Activated CD4-positive, alpha-beta T cell treated with anti-CD3 and anti-CD28 coated beads for 24 hours (primary cell): Measurements from ENCODE around the gene UGP2.
"Not testable (repeated sequence)": the region's sequence is repeated elsewhere in the genome, so short reads cannot be mapped to it uniquely, and the experiment has no call there.

Experiments
- DNase-seq, 2 donors: peaks; one replicate each; pipeline ENCODE4 v3.0.0-alpha.2; 2020; ENCODE audit warnings: low read depth in 2 of 2

UGP2 gene

DNA sequence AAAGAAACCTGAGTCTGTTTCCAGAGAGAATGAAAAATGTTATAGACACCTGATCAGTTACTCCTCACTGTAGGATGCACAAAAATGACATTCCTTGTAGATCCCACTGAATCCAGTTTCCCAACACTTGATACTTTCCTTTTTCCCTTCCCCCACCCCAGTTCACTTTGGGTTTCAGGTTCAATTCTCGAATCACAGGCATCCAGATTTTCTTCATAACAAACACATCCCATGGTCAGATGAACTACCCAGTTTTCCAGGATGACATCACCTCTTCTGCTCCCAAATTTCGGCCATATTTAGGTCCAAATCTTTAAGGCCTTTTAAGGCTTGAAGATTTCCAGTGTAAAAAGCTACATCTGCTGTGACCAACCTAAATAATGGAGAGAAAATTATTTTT is 51.5 kb downstream of the UGP2 start:
- DNase-seq, result no peak

DNA sequence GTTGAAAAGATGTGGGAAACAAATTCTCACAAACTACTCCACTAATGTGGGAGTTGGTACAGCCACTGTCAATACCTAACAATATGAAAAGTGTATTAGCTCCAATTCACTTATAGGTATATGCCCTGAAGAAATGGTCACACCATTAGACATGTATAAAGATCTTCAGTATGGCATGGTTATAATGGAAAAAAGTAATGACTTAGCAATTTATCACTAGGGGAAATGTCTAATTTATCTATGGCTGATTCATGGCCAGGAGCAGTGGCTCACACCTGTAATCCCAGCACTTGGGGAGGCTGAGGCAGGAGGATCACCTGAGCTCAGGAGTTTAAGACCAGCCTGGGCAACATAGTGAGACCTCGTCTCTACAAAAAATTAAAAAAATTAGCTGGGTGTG is 52.5 kb downstream of the UGP2 start:
- no peak for DNase-seq

GRCh38 chr2:63898839-63899238 is 57.1 kb downstream of the UGP2 start:
- DNase-seq, result no peak

DNA sequence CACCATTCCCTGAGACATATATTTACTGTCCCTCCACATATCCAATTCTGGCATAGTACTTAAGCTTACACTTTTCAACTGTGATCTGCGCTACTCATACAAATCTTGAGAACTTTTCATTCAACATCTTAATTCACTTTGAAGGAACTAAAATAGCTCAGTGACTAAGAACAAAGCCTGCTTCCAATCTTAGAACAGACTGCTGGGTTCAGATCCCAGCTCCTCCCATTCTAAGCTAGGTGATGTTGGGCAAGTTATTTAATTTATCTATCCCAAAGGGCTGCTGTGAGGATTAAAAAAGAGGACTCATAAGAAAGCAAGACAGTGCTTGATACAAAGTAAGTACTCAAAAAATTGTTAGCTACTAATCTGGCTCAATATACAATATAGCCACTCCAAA is 57.9 kb downstream of the UGP2 start:
- no peak for DNase-seq

DNA sequence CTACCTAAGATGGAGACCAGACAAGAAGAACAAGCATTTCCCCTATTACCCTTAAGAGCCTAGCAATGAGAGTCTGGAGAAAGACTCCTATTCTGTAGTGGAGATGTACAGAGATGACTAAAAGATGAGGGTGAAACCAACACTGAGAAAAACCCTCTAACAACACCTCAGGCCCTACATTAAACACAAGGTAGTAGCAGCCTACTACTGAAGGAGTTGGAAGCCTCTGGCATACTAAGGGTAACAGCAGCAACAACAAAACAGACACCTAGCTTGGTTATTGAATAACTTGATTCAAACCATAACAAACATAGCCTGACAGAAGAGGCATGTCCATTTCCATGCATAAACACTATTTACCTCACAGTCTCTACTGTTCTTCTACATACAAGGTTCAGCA is 60.5 kb downstream of the UGP2 start:
- DNase-seq, result no peak

DNA sequence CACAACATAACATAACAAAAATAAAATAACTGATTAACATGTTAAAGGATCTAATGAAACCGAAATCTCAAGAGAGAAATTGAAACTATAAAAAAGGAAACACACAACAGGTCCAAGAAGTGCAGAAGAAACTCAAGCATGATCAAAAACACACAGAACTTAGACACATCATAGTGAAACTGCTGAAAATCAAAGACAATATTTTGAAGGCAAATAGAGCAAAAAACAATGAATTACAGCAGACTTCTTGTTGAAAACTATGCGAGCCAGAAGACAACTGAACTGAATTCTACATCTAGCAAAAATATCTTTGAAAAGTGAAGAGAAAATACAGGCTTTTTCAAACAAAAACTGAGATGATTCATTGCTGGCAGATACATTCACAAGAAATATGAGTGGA is 61.3 kb downstream of the UGP2 start:
- DNase-seq, result no peak

GRCh38 chr2:63914311-63914710 is 72.6 kb downstream of the UGP2 start:
- no peak for DNase-seq

DNA sequence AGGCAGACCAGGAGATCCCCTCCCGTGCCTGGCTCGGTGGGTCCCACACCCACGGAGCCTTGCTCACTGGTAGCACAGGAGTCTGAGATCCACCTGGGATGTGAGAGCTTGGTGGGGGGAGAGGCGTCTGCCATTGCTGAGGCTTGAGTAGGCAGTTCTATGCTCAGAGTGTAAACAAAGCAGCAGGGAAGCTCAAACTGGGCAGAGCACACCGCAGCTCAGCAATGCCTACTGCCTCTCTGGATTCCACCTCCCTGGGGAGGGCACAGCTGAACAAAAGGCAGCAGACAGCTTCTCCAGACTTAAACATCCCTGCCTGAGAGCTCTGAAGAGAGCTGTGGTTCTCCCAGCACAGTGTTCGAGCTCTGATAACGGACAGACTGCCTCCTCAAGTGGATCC is 85.1 kb downstream of the UGP2 start:
- no peak for DNase-seq

GRCh38 chr2:63932104-63932503 is 90.4 kb downstream of the UGP2 start:
- DNase-seq, result not testable (repeated sequence)
